Measurements from ENCODE around the gene NABP1. TPM values are rescaled to one million over a fixed set of nuclear protein-coding genes. Genes with fewer than 3 reads are reported as not detected.
A peak's percentile ranks its signal among the peaks of the same experiment; 100 is the strongest.

The NABP1 gene
- total and polyA plus RNA-seq, 10 of the 15 experiments (the other 5 are each of a cell fraction or from before 2014, with no cell fraction given), result 22.9 to 65.7 (median 39.9) TPM

DNA sequence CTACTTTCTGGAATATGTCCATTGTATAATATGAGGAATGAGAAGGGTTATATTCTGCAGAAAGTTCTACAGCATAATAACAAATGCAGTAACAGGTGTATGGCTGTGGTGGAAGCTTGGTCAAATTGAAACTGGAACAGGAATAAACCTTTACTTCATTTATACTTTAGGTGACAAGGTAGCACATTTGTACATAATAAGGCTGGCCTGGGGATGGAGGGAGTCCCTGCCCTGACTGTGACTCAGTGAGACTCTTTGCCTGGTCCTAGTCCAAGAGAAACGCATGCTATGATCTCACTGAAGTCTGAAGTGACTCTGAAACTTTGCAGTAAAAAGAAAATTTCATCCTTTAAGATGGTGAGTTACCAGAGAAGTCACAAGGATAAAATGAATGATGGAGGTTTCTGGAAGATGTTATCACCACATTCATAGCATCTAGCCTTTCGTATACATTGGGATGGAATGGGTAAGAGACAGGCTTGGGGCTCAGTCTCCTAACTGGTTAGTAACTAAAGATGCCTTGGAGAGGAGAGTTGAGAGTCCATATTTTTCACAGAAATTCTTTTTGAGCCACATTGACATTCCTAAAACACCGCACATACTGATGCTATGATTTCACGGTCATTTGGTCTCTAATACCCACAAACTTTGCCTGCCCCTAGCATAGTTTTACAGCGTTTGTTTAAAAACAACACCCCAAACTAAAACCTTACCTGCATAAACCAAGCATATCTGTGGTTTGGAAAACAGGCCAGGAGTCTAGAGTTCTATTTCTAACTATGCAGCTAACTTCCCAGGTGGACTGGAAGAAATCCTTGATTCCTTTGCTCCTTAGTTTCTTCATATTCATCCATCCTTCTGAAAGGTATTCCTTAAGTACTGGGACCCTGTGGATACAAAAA lies 42.4 kb upstream of the NABP1 start (continued):
- TF ChIP-seq DPF2 (IDR thresholded peaks at IDR 0.05) (0 out of 2 replicates have a peak, but pooled peaks have one; percentile 32), TARDBP (IDR thresholded peaks at IDR 0.05; ENCODE audit: borderline replicate concordance) (no peak), ZBED1 (IDR thresholded peaks at IDR 0.05; ENCODE audit: borderline replicate concordance) (no peak), ATF7 (IDR thresholded peaks at IDR 0.05; ENCODE audit: low read depth) (peak; percentile 38; the same call in 1 of the 2 replicates), TCF3 (IDR thresholded peaks at IDR 0.05; ENCODE audit: borderline replicate concordance, insufficient read depth, low read depth, low read length) (peak; percentile 79; the same call in 1 of the 2 replicates), JUNB (IDR thresholded peaks at IDR 0.05) (peak; percentile 86), NFIC (IDR thresholded peaks at IDR 0.05; ENCODE audit: low read depth, low read length) (peak; percentile 61), TCF12 (IDR thresholded peaks at IDR 0.05; ENCODE audit: low read depth, low read length) (peak; percentile 67; the same call in 1 of the 2 replicates), FOXM1 (IDR thresholded peaks at IDR 0.05; ENCODE audit: low read depth, low read length) (0 out of 2 replicates have a peak, but pooled peaks have one; percentile 19), EED (IDR thresholded peaks at IDR 0.05; ENCODE audit: low read depth) (0 out of 2 replicates have a peak, but pooled peaks have one; percentile 24), MEF2A (IDR thresholded peaks at IDR 0.05; ENCODE audit: insufficient read depth, low read depth, low read length) (0 out of 2 replicates have a peak, but pooled peaks have one; percentile 48)

DNA sequence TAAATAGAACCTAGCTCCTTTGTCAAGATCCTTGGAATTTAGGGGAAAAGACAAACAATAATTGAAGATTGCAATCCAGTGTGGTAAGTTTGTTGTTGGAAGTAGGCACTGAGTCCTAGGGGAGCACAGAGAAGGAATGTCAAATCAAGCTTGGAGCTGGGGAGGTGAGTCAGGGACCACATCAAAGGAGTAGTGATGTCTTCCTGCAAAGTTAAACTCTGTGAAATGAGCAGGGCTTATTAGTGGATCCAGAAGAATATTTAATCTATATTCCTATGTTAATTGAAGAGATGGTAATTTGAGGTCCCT lies 41.7 kb upstream of the NABP1 start:
- SMC1A ChIA-PET (ENCODE audit: uncharacterized antibody, unreplicated experiment), result interaction anchor here (1.1 to 15.3 kb wide), 5 partner anchors 8 to 69 kb away, joined by 3 to 136 read pairs (median 21); no protein-coding TSS in a partner anchor
- intact Hi-C loops (cut with micrococcal nuclease; ENCODE audit: unreplicated experiment) (loop anchor here (5.0 kb wide), 1 partner anchor 41 kb away; the partner anchor contains the start of gene NABP1), in situ Hi-C loops (cut with MboI) (no loop called here)
- RAD21 ChIA-PET (ENCODE audit: unreplicated experiment), result interaction anchor here (1.3 to 1.6 kb wide), 2 partner anchors 31 to 41 kb away, joined by 3 to 4 read pairs; no protein-coding TSS in a partner anchor
- POLR2A ChIA-PET, result interaction anchor here (1.2 to 2.6 kb wide), 2 partner anchors 40 kb away, joined by 3 to 11 read pairs; no protein-coding TSS in a partner anchor
- Histone ChIP-seq H2AFZ (ENCODE audit: control insufficient read depth, low read depth, low read length) (no peak overlapping the region), H3K4me3 (no peak overlapping the region), H3K79me2 (ENCODE audit: control insufficient read depth, insufficient read depth, low read length) (no peaks in the 10 kb centered on the region), H3K27ac (ENCODE audit: control insufficient read depth, insufficient read depth) (no peak overlapping the region), H3K4me2 (ENCODE audit: control insufficient read depth, insufficient read depth) (peak overlapping the region; percentile 36; the same call in 1 of the 2 replicates), H3K9ac (ENCODE audit: control insufficient read depth, insufficient read depth, low read length) (no peak overlapping the region), H3K4me1 (ENCODE audit: control insufficient read depth, insufficient read depth, low read length) (peaks cover 34% of the 10 kb centered on the region), H4K20me1 (ENCODE audit: control insufficient read depth, insufficient read depth) (no peaks in the 10 kb centered on the region), H3K27me3 (replicated peaks in 1 of 2; ENCODE audit: control insufficient read depth in 2 of 2, insufficient read depth in 2 of 2, low read length in 1 of 2) (no peaks in the 10 kb centered on the region), H3K36me3 (ENCODE audit: control insufficient read depth in 2 of 2, insufficient read depth in 2 of 2, low read length in 1 of 2) (no peaks in the 10 kb centered on the region), H3K9me3 (replicated peaks; ENCODE audit: control insufficient read depth, insufficient read depth, low read length) (no peaks in the 10 kb centered on the region)
- CTCF ChIA-PET, result interaction anchor here (0.9 to 1.3 kb wide), 2 partner anchors 45 to 55 kb away, joined by 3 read pairs; no protein-coding TSS in a partner anchor
- DNase-seq (ENCODE audit: low read depth, low spot score), result no peak
- no peak for FAIRE-seq
- BruUV-seq (replicated peaks), result no TSS peak
- ATAC-seq, result no peak
- TF ChIP-seq HCFC1 (IDR thresholded peaks at IDR 0.05; ENCODE audit: low read length) (no peak), FOXK2 (IDR thresholded peaks at IDR 0.05) (no peak), ZNF217 (IDR thresholded peaks at IDR 0.05) (no peak), SMAD1 (IDR thresholded peaks at IDR 0.05; ENCODE audit: low read depth, partially characterized antibody) (no peak), DPF2 (IDR thresholded peaks at IDR 0.05) (no peak), BRCA1 (IDR thresholded peaks at IDR 0.05; ENCODE audit: low read depth, low read length) (no peak), SREBF1 (IDR thresholded peaks at IDR 0.05; ENCODE audit: low read length) (no peak), EGR1 (IDR thresholded peaks at IDR 0.05; ENCODE audit: borderline replicate concordance in 1 of 2, low read depth in 2 of 2, low read length in 2 of 2) (no peak)
- TF ChIP-seq, protein P1, sequence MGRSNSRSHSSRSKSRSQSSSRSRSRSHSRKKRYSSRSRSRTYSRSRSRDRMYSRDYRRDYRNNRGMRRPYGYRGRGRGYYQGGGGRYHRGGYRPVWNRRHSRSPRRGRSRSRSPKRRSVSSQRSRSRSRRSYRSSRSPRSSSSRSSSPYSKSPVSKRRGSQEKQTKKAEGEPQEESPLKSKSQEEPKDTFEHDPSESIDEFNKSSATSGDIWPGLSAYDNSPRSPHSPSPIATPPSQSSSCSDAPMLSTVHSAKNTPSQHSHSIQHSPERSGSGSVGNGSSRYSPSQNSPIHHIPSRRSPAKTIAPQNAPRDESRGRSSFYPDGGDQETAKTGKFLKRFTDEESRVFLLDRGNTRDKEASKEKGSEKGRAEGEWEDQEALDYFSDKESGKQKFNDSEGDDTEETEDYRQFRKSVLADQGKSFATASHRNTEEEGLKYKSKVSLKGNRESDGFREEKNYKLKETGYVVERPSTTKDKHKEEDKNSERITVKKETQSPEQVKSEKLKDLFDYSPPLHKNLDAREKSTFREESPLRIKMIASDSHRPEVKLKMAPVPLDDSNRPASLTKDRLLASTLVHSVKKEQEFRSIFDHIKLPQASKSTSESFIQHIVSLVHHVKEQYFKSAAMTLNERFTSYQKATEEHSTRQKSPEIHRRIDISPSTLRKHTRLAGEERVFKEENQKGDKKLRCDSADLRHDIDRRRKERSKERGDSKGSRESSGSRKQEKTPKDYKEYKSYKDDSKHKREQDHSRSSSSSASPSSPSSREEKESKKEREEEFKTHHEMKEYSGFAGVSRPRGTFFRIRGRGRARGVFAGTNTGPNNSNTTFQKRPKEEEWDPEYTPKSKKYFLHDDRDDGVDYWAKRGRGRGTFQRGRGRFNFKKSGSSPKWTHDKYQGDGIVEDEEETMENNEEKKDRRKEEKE (IDR thresholded peaks at IDR 0.05), result no peak
- TF ChIP-seq, protein P2, sequence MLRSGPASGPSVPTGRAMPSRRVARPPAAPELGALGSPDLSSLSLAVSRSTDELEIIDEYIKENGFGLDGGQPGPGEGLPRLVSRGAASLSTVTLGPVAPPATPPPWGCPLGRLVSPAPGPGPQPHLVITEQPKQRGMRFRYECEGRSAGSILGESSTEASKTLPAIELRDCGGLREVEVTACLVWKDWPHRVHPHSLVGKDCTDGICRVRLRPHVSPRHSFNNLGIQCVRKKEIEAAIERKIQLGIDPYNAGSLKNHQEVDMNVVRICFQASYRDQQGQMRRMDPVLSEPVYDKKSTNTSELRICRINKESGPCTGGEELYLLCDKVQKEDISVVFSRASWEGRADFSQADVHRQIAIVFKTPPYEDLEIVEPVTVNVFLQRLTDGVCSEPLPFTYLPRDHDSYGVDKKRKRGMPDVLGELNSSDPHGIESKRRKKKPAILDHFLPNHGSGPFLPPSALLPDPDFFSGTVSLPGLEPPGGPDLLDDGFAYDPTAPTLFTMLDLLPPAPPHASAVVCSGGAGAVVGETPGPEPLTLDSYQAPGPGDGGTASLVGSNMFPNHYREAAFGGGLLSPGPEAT (IDR thresholded peaks at IDR 0.05; ENCODE audit: low read depth), result no peak
